Vagina (tissue), 2 donors: ENCODE data around the gene GAST.

Experiments
- POLR2A ChIP-seq, 2 donors: fragments of 450-650 bp; IDR thresholded peaks; one replicate each; pipeline ENCODE4 v1.6.1; 2017; ENCODE audit warnings: antibody characterized with exemption in 2 of 2, mild to moderate bottlenecking in 2 of 2, moderate library complexity in 2 of 2
- POLR2AphosphoS5 ChIP-seq, 2 donors: sonication (generic); formaldehyde crosslinking; IDR thresholded peaks; one replicate each; pipeline ENCODE4 v1.9.0; 2017; ENCODE audit warnings: antibody characterized with exemption in 2 of 2, mild to moderate bottlenecking in 2 of 2, low read depth in 1 of 2; ENCODE audit not compliant: insufficient read depth in 1 of 2
- TF ChIP-seq, protein P1 (sequence below), 3 experiments: fragments of 450-650 bp in 2 of 3; fragments of 200-600 bp in 1 of 3; sonication (generic) in 1 of 3; IDR thresholded peaks; one replicate each; pipeline ENCODE4 v1.5.1; 2017 to 2019; ENCODE audit warnings: antibody characterized with exemption in 3 of 3, mild to moderate bottlenecking in 2 of 3, moderate library complexity in 2 of 3

DNA sequence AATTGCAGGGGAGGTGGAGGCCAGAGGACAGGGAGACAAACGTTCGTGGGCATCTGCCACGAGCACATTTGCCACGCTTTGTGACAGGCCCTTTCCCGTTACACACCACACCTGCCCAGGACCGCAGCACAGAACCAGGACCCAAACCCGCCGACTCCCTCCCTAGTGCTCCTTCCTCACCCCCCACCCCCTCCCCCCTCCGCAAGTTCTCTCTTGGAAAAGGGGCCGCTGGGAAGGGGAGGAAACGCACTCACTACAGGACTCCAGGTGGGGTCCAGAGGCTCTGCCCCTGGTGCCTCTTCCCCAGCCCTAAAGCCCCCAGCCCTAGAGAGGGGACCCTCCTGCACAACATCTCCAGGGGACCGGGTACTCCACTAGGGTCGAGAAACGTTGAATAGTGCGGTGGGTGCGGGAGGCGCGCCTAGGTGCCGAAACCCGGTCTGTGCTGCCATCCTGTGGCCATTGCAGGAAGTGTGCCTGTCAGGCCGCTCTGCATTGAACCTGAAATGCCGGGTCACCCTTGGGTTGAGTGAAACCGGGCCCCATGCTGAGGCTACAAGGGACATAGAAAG is 45.3 kb upstream of the GAST start:
- TF ChIP-seq, protein P1, sequence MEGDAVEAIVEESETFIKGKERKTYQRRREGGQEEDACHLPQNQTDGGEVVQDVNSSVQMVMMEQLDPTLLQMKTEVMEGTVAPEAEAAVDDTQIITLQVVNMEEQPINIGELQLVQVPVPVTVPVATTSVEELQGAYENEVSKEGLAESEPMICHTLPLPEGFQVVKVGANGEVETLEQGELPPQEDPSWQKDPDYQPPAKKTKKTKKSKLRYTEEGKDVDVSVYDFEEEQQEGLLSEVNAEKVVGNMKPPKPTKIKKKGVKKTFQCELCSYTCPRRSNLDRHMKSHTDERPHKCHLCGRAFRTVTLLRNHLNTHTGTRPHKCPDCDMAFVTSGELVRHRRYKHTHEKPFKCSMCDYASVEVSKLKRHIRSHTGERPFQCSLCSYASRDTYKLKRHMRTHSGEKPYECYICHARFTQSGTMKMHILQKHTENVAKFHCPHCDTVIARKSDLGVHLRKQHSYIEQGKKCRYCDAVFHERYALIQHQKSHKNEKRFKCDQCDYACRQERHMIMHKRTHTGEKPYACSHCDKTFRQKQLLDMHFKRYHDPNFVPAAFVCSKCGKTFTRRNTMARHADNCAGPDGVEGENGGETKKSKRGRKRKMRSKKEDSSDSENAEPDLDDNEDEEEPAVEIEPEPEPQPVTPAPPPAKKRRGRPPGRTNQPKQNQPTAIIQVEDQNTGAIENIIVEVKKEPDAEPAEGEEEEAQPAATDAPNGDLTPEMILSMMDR (IDR thresholded peaks at IDR 0.05): peak; percentile 95 to 99 (median 98)
- TF ChIP-seq POLR2A (IDR thresholded peaks at IDR 0.05): no peak
- peak in 1 of 2 donors; percentile 43 for TF ChIP-seq POLR2AphosphoS5 (IDR thresholded peaks at IDR 0.05; ENCODE audit: insufficient read depth in 1 of 2, low read depth in 1 of 2)
